Tibial nerve (tissue), 4 donors: ENCODE measurements around the gene EID3. TPM values are rescaled to one million over a fixed set of nuclear protein-coding genes. Genes with fewer than 3 reads are reported as not detected.
"Not testable (repeated sequence)": the region's sequence is repeated elsewhere in the genome, so short reads cannot be mapped to it uniquely, and the experiment has no call there.

Experiments
- DNase-seq, 2 donors: peaks; one replicate each; pipeline ENCODE4 v3.0.0-alpha.2; 2019; ENCODE audit warnings: low spot score in 2 of 2
- H3K27ac ChIP-seq, 4 donors: fragments of 200-600 bp; sonication (generic) in 3 of 4; one replicate each; pipeline ENCODE4 v1.5.1; 2017 to 2019; ENCODE audit warnings: mild to moderate bottlenecking in 1 of 4
- H3K27me3 ChIP-seq, 2 donors: fragments of 200-600 bp; sonication (generic) in 1 of 2; one replicate each; pipeline versions ENCODE4 v1.5.1 to v1.6.0; 2017 to 2019
- H3K36me3 ChIP-seq, 3 donors: fragments of 200-600 bp; sonication (generic); one replicate each; pipeline ENCODE4 v1.5.1; 2018 to 2019
- H3K4me1 ChIP-seq, 4 donors: fragments of 200-600 bp; sonication (generic) in 3 of 4; one replicate each; pipeline ENCODE4 v1.5.1; 2017 to 2019
- H3K4me3 ChIP-seq, 4 donors: fragments of 200-600 bp; sonication (generic) in 3 of 4; one replicate each; pipeline ENCODE4 v1.5.1; 2017 to 2019; ENCODE audit warnings: mild to moderate bottlenecking in 1 of 4, moderate library complexity in 1 of 4
- H3K9me3 ChIP-seq, 4 donors: fragments of 200-600 bp; sonication (generic) in 3 of 4; one replicate each; pipeline ENCODE4 v1.5.1; 2017 to 2019
- EP300 ChIP-seq, 2 donors: sonication (generic); formaldehyde crosslinking; IDR thresholded peaks; one replicate each; pipeline ENCODE4 v1.6.1; 2017; ENCODE audit warnings: antibody characterized with exemption in 2 of 2, mild to moderate bottlenecking in 1 of 2
- POLR2A ChIP-seq, 2 donors: fragments of 450-650 bp; IDR thresholded peaks; one replicate each; pipeline ENCODE4 v1.6.1; 2017; ENCODE audit warnings: antibody characterized with exemption in 2 of 2, mild to moderate bottlenecking in 2 of 2, moderate library complexity in 2 of 2
- WGBS, 2 donors: methylation state at CpG; one replicate each; pipeline ENCODE4 v1.1.5; 2018; 5-methylcytosine and 5-hydroxymethylcytosine counted together
- total RNA-seq, 4 donors: library from RNA; depleted of rRNA; stranded (reverse); fragments of >200 nt; gene quantifications; one replicate each; pipeline ENCODE4 v1.1.0, GENCODE V29; 2016
- TF ChIP-seq, protein P1 (sequence below), 5 experiments: fragments of 200-600 bp in 3 of 5; fragments of 450-650 bp in 2 of 5; sonication (generic) in 3 of 5; IDR thresholded peaks; one replicate each; pipeline ENCODE4 v1.5.1; 2016 to 2019; ENCODE audit warnings: antibody characterized with exemption in 5 of 5, mild to moderate bottlenecking in 3 of 5, moderate library complexity in 2 of 5

Gene EID3
- total RNA-seq, 4 donors from 2014 or later = 9.6 to 13.2 (median 10.0) TPM

DNA sequence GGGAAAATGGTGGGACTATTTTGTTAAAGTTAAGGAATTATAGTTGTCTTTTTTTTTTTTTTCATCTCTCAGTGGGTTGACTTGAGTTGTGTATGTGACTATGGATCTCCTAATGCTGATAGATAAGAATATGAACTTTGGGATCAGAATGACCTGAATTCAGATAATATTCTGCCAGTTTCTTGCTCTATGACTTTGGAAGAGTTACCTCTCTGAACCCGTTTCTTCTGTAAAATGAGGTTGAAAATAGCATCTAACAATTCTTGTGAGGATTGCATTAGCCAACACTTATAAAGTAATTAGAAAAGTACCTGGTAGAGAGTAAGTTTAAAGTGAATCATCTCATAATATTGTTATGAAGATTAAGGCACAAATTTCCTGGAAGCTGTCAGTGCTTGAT, 18.4 kb downstream of the EID3 start:
- TF ChIP-seq POLR2A (IDR thresholded peaks at IDR 0.05) = no peak
- TF ChIP-seq, protein P1, sequence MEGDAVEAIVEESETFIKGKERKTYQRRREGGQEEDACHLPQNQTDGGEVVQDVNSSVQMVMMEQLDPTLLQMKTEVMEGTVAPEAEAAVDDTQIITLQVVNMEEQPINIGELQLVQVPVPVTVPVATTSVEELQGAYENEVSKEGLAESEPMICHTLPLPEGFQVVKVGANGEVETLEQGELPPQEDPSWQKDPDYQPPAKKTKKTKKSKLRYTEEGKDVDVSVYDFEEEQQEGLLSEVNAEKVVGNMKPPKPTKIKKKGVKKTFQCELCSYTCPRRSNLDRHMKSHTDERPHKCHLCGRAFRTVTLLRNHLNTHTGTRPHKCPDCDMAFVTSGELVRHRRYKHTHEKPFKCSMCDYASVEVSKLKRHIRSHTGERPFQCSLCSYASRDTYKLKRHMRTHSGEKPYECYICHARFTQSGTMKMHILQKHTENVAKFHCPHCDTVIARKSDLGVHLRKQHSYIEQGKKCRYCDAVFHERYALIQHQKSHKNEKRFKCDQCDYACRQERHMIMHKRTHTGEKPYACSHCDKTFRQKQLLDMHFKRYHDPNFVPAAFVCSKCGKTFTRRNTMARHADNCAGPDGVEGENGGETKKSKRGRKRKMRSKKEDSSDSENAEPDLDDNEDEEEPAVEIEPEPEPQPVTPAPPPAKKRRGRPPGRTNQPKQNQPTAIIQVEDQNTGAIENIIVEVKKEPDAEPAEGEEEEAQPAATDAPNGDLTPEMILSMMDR (IDR thresholded peaks at IDR 0.05) = no peak
- no peak for TF ChIP-seq EP300 (IDR thresholded peaks at IDR 0.05)
- peaks cover 2 to 84% (median 27%) of the 10 kb centered on the region in 3 donors for H3K36me3 ChIP-seq
- DNase-seq = no peak
- no peak overlapping the region for H3K4me3 ChIP-seq
- H3K9me3 ChIP-seq = no peaks in the 10 kb centered on the region
- no peaks in the 10 kb centered on the region for H3K27me3 ChIP-seq
- WGBS, 2 donors = 95 to 98% methylated on average over 1 of the region's 1 CpG
- H3K4me1 ChIP-seq = peaks cover 0 to 4% (median 0%) of the 10 kb centered on the region in 4 donors
- no peak overlapping the region for H3K27ac ChIP-seq

DNA sequence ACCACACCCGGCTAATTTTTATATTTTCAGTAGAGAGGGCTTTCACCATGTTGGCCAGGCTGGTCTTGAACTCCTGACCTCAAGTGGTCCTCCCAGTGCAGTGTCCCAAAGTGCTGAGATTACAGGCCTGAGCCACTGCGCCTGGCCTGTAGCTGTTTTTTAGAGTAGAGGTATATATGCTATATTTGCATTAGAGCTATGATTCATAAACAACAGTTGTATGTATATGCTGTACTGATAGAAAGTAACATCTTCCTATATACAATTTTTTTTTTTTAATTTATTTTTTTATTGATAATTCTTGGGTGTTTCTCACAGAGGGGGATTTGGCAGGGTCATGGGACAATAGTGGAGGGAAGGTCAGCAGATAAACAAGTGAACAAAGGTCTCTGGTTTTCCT, 19.0 kb downstream of the EID3 start:
- not testable (repeated sequence) for H3K27ac ChIP-seq, DNase-seq, H3K4me3 ChIP-seq, H3K27me3 ChIP-seq, H3K9me3 ChIP-seq, H3K4me1 ChIP-seq
- 98 to 100% methylated on average over 2 of the region's 2 CpGs for WGBS, 2 donors
- peaks cover 2 to 87% (median 33%) of the 10 kb centered on the region in 3 donors for H3K36me3 ChIP-seq

DNA sequence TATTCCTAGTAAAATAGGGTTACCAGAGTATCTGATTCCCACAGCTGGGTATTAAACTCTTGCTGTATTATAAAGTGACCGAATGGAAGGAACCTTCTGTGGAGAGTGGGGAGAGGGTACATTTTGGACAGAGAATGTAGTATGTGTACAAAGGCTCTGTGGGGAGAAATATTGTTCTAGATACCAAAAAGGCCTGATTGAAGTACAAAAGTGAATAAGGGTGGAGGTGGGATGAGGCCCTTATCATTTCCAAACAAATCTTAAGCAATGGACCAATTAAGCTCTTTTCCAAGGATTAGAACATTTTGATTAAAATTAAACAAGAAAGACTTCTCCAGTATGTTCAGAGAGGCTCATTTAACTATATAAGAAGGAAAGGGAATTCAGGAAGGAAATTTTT, 20.4 kb downstream of the EID3 start:
- no peak overlapping the region for H3K27ac ChIP-seq
- TF ChIP-seq, protein P1 (IDR thresholded peaks at IDR 0.05) = no peak
- no peak for TF ChIP-seq POLR2A (IDR thresholded peaks at IDR 0.05)
- no peak for TF ChIP-seq EP300 (IDR thresholded peaks at IDR 0.05)
- H3K4me3 ChIP-seq = no peak overlapping the region
- no peak for DNase-seq
- WGBS, 2 donors = 100% methylated on average over 1 of the region's 1 CpG
- no peaks in the 10 kb centered on the region for H3K9me3 ChIP-seq
- H3K4me1 ChIP-seq = peaks cover 0 to 4% (median 0%) of the 10 kb centered on the region in 4 donors
- no peaks in the 10 kb centered on the region for H3K27me3 ChIP-seq
- peaks cover 0 to 89% (median 38%) of the 10 kb centered on the region in 3 donors for H3K36me3 ChIP-seq

DNA sequence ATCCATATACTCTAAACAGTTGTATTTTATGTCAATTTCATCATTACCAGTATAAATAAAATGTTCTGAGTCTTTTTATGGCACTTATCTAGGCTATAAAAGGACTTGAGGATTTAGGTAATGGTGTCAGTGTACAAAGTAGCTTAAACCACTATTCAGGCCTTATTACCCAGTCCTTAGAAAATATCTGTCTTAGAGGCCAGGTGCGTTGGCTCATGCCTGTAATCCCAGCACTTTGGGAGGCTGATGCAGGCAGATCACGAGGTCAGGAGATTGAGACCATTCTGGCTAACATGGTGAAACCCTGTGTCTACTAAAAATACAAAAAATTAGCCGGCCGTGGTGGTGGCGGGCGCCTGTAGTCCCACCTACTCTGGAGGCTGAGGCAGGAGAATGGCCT, 24.7 kb downstream of the EID3 start:
- not testable (repeated sequence) for H3K9me3 ChIP-seq, H3K4me3 ChIP-seq, H3K27me3 ChIP-seq, DNase-seq, H3K27ac ChIP-seq, H3K4me1 ChIP-seq
- peaks cover 0 to 81% (median 22%) of the 10 kb centered on the region in 3 donors for H3K36me3 ChIP-seq
- 92 to 93% methylated on average over 6 of the region's 6 CpGs for WGBS, 2 donors

DNA sequence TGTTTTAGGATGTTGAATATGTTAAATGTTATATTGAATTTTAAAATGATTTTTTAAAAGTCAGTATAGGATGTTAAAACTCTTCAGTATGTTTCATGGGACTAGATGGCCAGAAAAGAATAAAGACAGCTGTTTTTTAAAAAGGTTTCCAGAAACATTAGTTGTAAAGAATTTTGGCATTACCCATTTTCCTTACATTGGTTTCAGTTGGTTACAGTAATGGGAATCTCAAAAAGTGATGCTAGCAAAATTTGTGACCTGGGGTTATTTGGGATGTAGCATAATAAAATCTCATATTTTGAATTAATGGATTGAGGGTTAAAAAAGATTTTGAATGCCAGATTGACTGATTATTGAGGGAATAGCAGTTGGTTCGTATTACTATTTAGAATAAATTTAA, 25.3 kb downstream of the EID3 start:
- no peak overlapping the region for H3K4me3 ChIP-seq
- WGBS, 2 donors = 87 to 95% methylated on average over 1 of the region's 1 CpG
- H3K27me3 ChIP-seq = no peaks in the 10 kb centered on the region
- H3K27ac ChIP-seq = no peak overlapping the region
- no peaks in the 10 kb centered on the region for H3K9me3 ChIP-seq
- no peaks in the 10 kb centered on the region for H3K4me1 ChIP-seq
- DNase-seq = no peak
- peaks cover 0 to 83% (median 22%) of the 10 kb centered on the region in 3 donors for H3K36me3 ChIP-seq
- TF ChIP-seq, protein P1 (IDR thresholded peaks at IDR 0.05) = no peak
- no peak for TF ChIP-seq POLR2A (IDR thresholded peaks at IDR 0.05)
- TF ChIP-seq EP300 (IDR thresholded peaks at IDR 0.05) = no peak

DNA sequence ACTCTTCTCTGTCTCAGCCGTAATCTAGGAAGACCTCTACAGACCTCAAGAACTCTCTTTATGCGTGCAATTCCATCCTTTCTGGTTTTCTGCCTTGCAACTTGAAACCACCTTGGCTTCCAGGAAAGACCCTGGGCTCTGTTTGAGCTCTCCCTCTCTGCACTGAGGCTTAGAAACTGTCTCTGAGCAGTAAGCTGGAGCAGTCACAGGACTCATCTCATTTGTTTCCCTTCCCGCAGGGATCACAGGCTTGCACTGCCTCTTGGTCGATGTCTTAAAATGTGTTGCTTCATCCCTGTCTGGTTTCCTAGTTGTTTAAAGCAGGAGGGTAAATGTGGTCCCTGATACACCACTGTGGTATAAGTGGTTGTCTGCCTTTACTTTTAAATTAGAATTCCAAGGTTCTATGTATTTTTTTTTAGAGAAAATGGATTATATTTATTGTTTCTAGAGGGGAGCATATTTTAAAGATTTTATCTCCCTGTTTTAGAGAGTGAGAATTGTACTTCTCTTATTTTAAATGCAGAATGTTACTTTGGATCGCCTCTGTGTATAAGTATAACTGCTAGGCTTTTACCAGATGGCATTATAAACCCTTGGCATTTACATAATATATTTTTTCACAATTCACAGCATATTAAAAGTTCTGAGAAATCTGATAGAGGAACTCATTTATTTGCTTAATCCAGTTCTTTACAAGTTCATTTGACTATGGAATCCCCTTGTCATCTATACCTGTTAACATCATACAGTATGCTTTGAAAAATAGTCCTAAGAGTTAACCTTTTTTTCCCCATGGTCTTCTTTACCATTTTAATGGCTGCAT, 26.4 kb downstream of the EID3 start:
- H3K4me3 ChIP-seq = no peak overlapping the region
- H3K4me1 ChIP-seq = no peaks in the 10 kb centered on the region
- no peaks in the 10 kb centered on the region for H3K27me3 ChIP-seq
- H3K27ac ChIP-seq = no peak overlapping the region
- WGBS, 2 donors = 78 to 86% methylated on average over 5 of the region's 5 CpGs
- H3K36me3 ChIP-seq = peaks cover 0 to 83% (median 22%) of the 10 kb centered on the region in 3 donors
- H3K9me3 ChIP-seq = no peaks in the 10 kb centered on the region
- TF ChIP-seq, protein P1 (IDR thresholded peaks at IDR 0.05) = no peak
- no peak for TF ChIP-seq POLR2A (IDR thresholded peaks at IDR 0.05)
- TF ChIP-seq EP300 (IDR thresholded peaks at IDR 0.05) = no peak
- DNase-seq = no peak
